Hypothalamus (tissue), 51 donors: Measurements from ENCODE around the gene CCNL1.
"Not testable (repeated sequence)": the region's sequence is repeated elsewhere in the genome, so short reads cannot be mapped to it uniquely, and the experiment has no call there.

Experiments used
- DNase-seq, 51 donors: peaks; one replicate each; lab custom pipeline; 2025; lab: John Stamatoyannopoulos, UW

Gene CCNL1

DNA sequence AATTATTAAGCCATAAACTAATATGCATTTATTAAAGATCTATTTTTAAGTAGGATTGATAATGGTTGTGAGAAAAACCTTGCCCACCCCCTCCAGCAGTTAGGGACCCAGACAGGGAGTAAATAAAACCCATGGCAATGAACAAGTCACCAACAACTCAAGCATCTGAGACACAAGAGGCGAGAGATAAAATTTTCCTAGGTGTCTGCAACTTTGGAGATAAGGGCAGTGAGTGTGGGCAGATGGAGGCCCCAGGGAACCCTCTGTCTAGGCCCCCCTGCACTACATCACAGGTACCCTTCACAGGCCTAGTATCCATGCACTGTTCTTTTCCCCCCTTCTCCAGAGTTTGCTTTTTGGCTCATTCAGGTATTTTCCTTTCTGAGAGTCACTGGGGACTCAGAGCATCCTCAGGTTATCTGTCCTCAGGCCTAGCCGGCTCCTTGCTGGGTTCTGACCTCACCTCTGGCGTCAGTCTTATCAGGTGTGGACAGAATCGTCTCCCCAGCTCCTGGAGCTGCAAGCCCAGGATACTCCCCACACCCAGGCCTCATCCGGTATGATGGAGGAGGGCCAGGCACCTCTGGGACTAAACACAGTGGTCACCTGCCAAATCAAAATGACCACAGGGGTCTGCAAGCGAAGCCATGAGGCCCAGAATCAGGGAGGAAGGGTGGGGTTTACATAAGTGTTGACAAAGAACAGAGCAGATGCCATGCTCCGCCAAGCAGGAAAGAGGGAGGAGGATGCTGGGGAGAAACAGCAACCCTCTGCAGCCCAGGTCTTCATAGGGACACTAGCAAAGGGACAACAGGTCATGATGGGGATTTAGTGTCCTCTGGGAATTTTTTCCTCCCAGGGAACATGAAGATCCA is 50.4 kb downstream of the CCNL1 start:
- no peak for DNase-seq

DNA sequence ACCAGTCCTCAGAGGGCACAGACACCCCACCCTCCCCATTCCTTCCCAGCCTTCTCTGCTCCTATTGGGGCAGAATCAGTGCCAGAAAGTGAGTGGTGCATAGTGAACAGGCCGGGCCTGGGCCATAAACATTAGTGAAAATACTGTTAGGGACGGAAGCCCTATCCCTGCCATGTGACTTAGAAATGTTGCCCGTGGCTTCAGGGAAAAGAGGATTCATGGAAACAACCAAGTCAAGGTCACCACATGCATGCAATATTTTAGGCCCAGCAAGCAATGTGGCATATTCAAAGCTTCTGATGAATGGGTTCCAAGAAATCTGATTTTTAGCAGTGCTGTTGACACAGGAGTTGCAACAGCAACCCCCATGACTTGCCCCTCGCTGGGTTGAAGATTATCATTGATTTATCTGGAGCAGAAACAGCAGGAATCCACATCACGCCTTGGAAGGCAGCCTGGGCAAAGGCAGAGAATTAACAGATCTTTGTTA is 52.3 kb downstream of the CCNL1 start:
- DNase-seq, result no peak

DNA sequence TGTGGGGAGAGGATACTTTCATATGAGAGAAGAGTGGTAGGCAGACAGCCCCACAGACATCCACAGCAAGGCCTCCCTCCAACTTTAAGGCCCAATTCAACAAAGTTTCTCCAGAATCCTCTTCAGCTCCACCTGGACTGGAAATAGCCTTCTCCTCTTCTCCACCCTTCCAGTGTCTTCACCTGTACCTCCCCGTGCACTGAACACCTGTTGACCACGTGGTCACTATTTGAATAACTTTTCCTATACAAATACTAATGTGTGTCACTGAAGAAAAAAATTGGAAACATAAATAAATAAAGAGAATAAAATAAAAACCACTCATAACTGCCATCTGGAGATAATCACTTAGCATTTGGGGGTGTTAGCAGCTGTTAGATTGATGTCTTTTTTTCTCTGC is 52.9 kb downstream of the CCNL1 start:
- DNase-seq, result no peak

DNA sequence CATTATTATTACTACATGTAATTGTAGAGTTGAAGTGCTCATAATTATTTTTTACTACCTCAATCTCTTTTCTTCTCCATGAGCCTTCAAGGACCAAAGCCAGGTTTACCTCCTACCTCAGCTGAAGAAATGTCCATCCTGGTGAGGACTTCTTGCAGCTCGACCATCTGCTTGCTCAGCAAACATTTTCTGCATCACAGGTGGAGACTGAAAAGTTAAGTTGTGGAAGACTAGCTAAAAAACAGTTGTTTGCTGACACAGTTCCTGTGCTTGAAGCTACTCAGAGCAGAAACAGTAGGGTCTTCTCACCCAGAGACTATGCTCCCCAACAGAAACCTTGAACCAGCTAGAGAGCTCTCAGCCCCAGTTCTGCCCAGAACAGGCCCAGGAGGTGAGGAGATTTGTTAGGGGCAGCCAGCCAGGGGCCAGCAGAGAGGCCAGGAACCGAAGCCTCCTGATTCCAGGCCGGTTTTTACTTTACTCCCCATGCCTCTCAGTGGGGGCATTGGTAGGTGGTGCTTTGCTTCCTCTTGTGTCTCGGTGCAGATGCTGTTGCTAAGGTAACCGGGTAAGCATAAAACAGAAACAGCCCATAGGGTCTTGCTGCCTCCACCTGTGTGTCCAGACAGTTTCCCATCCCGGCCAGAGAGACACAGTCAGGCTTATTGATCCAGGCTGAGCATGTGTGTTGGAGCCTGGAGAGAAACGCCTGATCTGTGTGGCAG is 54.9 kb downstream of the CCNL1 start:
- DNase-seq, result peak in 1 of 51 donors; percentile 40

DNA sequence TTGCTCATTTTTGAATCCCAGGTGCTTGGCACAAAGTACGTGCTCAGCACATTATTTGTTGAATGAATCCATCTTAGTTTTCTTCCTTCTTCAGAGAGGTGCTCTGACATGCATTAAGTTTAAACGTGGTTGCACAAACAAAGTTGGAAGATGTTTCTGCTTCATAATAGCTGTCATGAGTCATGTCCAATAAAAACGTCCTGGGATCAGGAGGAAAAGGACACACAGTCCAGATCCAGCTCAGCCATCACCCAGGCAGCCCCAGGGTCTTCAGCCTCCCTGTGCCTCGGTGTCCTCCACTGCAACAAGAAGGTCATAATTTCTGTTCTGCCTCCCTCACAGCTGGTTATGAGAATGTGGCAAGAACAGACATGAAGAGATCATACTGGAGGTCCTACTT is 55.4 kb downstream of the CCNL1 start:
- no peak for DNase-seq

DNA sequence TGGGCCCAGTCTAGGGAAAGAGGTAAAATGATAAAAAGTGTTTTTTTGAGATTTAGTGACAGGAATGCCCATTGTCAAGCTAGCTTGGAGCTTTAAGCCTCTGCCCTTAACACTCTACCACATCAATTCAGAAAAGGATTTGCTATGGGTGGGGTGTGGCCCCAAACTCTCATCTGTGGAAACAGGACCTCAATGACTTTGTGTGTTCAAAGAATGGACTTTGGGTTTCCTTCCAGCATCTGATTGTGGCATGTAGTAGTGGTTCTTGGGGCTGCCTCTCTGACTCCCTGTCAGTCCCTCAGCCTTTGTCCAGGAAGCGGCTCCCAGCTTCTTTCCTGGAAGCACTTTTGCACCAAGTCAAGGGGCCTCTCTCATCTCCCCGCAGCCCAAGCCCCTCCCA is 56.1 kb downstream of the CCNL1 start:
- peak in 1 of 51 donors; percentile 16 for DNase-seq

DNA sequence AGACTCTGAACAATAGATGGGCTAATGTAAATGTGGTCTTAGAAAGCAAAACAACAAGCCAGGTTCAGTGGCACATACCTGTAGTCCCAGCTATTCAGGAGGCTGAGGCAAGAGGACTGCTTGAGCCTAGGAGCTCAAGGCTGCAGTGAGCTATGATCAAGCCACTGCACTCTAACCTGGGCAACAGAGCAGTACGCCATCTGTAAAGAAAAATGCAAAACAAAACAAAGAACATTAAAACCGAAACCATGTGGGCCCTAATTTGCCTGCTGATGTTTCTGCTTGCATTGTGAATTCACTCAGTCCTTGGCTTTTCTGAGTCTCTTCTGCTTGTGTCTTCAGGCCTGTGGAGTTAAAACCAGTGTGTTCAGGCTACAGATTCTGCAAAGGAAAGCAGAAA is 56.7 kb downstream of the CCNL1 start:
- DNase-seq, result no peak

DNA sequence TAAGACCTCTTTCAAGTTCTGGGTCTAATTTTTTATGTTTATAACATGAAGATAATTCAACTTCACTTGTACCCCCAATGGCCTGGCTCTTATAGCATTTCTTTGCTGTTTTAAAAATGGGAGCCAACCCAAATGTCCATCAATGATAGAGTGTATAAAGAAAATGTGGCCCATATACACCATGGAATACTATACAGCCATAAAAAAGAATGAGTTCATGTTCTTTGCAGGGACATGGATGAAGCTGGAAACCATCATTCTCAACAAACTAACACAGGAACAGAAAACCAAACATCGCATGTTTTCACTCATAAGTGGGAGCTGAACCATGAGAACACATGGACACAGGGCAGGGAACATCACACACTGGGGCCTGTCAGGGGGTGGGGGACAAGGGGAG is 57.4 kb downstream of the CCNL1 start:
- not testable (repeated sequence) for DNase-seq

DNA sequence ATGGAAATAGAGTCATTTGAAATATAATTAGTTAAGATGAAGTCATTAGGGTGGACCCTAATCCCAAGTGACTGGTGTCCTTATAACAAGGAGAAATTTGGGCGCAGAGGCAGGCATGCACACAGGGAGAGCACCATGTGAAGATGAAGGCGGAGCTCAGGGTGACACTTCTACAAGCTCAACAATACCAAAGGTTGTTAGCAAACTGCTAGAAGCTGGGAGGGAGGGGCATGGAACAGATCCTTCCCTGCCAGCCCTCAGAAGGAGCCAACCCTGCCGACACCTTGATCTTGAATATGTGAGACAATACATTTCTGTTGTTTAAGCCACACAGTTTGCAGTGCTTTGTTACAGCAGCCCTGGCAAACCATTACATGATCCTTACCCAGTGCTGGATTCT is 57.8 kb downstream of the CCNL1 start:
- no peak for DNase-seq

DNA sequence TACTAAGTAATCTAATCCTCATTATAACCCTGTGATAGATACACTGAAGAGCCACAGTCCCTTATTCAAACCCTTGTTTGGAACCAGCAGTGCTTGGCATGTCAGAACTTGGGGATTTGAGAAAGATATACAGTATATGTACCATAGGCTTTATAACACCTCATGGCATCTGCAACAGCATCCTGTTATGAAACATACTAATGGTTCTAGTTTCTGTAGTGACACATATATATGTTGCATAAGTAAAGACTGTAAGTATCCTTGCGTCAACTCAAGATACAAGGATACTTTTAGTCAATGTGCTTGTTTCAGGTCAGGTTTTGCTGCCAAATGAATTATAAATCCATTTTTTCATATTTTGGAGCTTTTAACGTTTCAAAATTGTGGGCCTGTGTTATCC is 58.5 kb downstream of the CCNL1 start:
- no peak for DNase-seq

DNA sequence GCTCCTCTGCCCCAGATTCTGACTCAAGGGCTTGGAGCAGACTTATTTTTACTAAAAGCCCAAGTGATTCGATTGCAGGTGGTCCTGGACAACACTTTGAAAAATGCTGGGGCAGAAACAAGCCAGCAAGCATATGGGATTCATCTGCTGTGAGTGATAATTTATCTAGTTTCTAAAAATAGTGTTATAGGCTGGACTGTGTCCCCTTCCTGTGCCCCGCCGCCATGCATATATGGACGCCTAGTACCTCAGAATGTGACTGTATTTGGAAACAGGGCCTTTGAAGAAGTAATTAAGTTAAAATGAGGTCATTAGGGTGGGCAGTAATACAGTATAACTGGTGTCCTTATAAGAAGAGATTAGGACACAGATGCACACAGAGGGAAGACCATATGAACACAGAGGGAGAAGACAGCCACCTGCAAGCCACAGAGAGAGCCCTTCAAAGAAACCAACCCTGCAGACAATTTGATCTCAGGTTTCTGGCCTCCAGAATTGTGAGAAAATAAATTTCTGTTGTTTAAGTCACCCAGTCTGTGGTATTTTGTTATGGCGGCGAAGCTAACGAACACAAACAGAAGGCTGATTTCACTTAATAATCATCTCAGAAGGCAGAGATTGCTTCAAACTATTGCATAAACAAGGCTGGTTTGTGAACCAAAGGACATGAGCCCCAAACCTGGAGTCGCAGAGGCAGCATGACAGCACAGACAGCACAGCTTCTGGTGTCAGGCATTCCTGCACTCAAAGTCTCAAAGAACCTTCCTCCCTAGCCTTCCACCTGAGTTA is 59.1 kb downstream of the CCNL1 start:
- DNase-seq, result no peak

DNA sequence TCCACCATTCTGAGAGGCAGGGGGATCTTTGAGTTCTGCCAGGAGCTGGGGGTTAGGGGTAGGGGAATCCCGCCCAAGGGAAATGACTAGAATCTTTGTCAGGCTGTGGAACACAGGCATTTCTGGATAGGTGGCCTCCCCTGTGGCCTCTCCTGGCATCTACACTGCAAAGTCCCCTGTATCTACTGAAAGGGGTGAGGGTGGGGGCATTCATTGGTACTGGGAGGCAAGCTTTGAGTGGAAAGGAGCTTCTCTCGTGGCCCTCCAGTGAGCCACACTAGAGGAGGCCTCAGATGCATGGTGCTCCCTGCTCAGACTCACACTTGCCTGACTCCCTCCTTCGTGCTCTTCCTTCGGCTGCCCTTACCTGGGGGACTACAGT is 59.9 kb downstream of the CCNL1 start:
- no peak for DNase-seq

DNA sequence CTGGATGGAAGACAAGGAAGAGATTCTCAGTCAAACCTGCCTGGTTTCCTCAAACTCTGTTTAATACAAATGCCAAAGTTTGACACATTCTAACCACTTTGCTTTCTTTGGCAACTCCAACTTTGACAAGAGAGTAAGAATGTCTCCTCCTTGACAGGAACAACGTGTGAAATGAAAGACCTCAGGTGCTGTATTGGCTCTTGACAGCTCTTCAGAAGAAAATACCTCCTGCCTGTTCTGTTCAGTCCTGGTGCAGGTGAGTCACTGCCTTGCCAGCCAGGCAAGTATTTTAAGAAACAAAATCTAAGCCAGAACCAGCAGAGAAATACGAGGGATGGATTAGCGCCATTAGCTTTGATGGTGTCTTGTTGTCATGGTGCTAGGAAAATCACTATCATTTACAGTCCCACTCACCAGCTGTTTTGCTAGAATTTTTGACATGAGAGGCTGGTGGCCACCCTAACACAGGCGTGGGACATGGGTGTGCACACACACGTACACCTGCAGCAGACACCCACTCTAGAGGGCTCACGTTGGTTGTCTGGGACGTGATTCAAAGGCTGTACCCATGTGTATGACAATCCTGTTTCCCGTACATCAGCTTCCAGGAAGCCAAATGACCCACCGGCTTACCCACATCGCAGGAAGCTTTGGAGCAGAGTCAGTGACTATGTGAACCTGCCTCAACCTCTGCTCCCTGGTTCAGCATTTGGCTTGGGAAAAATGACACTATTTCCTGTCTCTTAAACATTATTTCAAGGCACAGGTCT is 60.4 kb downstream of the CCNL1 start:
- peak in 2 of 51 donors; percentile 41 to 42 for DNase-seq

DNA sequence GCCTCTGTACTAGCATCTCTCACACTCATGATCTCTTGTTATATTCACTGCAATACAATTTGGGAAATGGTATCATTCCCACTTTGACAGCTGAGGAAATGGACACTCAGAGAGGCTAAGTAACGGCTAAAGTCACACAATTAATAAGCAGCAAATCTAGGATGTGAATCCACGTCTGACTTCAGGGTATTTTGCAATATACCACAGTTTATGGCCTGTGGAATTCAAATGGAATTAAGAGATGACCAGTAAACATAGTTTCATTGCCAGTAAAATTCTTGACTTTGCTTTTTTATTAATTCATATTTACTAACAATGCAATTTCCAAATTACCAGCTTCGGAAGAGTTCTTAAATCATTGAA is 61.1 kb downstream of the CCNL1 start:
- DNase-seq, result no peak

DNA sequence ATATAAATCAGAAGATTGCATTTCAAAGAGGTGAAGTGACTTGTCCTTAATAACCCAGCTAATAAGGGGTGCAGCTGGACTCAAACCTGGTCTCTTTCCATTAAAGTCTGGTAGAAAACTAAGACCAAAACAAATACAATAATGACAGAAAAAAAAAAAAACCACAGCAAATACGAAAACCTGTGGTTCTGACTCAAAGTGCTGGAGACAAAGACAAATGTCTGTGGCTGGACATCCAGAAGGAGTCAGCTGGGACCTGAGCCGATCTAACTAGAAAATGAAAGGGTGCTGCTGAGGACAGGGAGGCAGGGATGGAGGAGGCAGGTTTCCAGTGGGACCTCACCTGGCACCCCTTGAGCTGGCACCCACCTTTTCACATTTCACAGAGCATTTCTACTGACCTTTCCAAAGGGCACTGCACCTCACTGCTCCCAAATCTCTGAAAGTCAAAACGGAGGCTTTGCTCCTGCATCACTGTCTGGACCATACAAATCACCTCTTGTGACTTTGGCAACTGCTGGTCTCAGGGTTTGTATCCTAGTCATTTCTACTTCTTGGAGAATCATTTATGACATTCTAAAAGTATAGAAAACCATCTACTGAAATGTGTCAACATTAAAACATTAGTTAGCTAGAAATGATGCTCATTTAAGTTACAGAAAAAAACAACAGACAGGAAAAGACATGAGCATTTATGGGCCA is 61.7 kb downstream of the CCNL1 start:
- no peak for DNase-seq
